ENCODE data around the gene NEURL2. TPM values are rescaled to one million over a fixed set of nuclear protein-coding genes. Genes with fewer than 3 reads are reported as not detected.

NEURL2 gene
- polyA plus RNA-seq, 1 donor = 15.6 TPM

DNA sequence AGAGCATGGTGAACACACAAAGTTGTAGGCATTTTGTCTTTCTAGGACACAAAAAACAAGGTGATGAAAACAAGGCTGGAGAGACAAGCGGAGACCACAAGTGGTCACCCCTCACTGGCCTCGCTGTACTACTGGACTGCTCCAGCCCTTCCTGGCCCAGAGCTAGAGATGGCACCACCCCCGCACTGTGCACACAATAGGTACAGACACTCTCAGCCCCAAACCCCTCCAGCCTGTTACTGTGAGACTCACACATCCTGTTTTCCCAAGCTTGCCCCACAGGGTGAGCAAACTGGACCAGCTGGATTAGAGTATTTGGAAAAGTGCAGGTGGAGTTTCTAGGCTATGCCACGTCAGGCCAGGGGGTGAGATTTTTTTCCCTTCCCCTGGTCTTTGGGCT, 18.4 kb downstream of the NEURL2 start:
- Histone ChIP-seq H3K9me3 (ENCODE audit: control insufficient read depth, low read depth, low read length) (no peaks in the 10 kb centered on the region), H3K4me1 (ENCODE audit: control insufficient read depth, insufficient read depth, low read length) (peaks cover 3% of the 10 kb centered on the region), H3K4me3 (ENCODE audit: low read length) (no peak overlapping the region), H3K36me3 (ENCODE audit: control insufficient read depth, insufficient read depth, low read length) (peaks cover 18% of the 10 kb centered on the region), H3K27me3 (ENCODE audit: control insufficient read depth, insufficient read depth, low read length) (no peaks in the 10 kb centered on the region), H3K27ac (ENCODE audit: low read length) (no peak overlapping the region)
- no CpG with 5 or more reads among the region's 4 CpGs for WGBS (ENCODE audit: insufficient coverage, low lambda C conversion rate)
- DNase-seq = no peak

DNA sequence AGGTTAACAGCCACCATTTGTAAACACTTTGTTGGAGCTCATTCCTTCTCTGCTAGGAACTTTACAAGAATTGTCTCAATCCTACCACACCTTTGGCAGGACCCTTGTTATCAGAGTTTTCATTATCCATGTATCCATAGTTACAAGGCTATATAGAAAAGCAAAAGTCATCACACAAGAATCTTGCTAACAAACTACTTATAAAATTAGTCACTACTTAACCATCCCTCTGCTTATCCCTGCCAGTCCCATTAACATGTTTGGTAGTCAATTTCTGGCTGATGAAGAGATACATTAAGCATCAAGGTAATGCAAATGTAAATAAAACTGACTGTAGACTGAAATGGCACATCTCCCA, 23.2 kb downstream of the NEURL2 start:
- Histone ChIP-seq H3K9me3 (ENCODE audit: control insufficient read depth, low read depth, low read length) (no peaks in the 10 kb centered on the region), H3K27ac (ENCODE audit: low read length) (peak overlapping the region; percentile 45), H3K4me1 (ENCODE audit: control insufficient read depth, insufficient read depth, low read length) (peaks cover 15% of the 10 kb centered on the region), H3K36me3 (ENCODE audit: control insufficient read depth, insufficient read depth, low read length) (peaks cover 5% of the 10 kb centered on the region), H3K4me3 (ENCODE audit: low read length) (no peak overlapping the region), H3K27me3 (ENCODE audit: control insufficient read depth, insufficient read depth, low read length) (no peaks in the 10 kb centered on the region)
- no peak for DNase-seq

DNA sequence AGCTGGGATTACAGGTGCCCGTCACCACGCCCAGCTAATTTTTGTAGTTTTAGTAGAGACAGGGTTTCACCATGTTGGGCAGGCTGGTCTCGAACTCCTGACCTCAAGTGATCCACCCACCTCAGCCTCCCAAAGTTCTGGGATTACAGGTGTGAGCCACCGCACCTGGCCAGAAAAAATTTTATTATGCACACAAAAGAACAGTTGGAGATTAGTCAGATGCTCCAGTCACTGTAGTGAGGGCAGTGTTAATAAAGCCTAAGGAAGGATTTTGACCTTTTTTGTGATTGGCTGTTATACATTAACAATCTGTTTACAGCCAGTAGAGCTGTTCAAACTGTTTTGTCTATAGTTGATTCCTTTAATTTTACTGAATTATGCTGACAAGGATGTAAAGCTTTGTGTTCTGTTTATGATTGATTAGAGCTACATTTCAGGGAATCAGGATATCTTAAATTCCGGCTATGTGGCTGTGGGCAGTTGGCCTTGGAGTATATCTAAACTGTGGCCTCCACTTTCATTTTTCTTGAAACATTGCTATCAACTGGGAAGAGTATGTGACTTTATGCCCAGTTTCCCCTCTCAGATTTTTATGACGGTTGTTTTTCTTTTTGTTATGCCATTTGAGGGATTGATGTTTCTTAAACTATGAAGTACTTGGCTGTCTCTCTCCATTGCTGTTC, 23.7 kb downstream of the NEURL2 start:
- peak in 1 of 2 donors; percentile 53 for DNase-seq
- Histone ChIP-seq H3K27me3 (ENCODE audit: control insufficient read depth, insufficient read depth, low read length) (no peaks in the 10 kb centered on the region), H3K27ac (ENCODE audit: low read length) (peak overlapping the region; percentile 45), H3K4me1 (ENCODE audit: control insufficient read depth, insufficient read depth, low read length) (peaks cover 15% of the 10 kb centered on the region), H3K4me3 (ENCODE audit: low read length) (no peak overlapping the region), H3K9me3 (ENCODE audit: control insufficient read depth, low read depth, low read length) (no peaks in the 10 kb centered on the region), H3K36me3 (ENCODE audit: control insufficient read depth, insufficient read depth, low read length) (peaks cover under 1% of the 10 kb centered on the region)
- WGBS (ENCODE audit: insufficient coverage, low lambda C conversion rate) = 40% methylated on average over 1 of the region's 6 CpGs

DNA sequence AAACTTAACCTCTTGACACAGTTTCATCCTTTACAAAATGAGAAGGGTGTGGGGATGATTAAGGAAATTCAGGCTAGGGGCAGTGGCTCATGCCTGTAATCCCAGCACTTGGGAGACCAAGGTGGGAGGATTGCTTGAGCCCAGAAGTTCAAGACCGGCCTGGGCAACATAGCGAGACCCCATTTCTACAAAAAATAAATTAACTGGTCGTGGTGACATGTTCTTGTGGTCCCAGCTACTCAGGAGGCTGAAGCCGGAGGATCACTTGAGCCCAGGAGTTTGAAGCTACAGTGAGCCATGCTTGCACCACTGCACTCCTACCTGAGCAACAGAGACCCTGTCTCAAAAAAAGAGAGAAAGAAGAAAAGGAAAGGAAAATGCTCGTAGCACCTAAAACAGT, 24.6 kb downstream of the NEURL2 start:
- DNase-seq = no peak
- Histone ChIP-seq H3K27me3 (ENCODE audit: control insufficient read depth, insufficient read depth, low read length) (no peaks in the 10 kb centered on the region), H3K4me3 (ENCODE audit: low read length) (no peak overlapping the region), H3K36me3 (ENCODE audit: control insufficient read depth, insufficient read depth, low read length) (no peaks in the 10 kb centered on the region), H3K4me1 (ENCODE audit: control insufficient read depth, insufficient read depth, low read length) (peaks cover 16% of the 10 kb centered on the region), H3K27ac (ENCODE audit: low read length) (no peak overlapping the region), H3K9me3 (ENCODE audit: control insufficient read depth, low read depth, low read length) (no peaks in the 10 kb centered on the region)
- WGBS (ENCODE audit: insufficient coverage, low lambda C conversion rate) = 100% methylated on average over 3 of the region's 5 CpGs

DNA sequence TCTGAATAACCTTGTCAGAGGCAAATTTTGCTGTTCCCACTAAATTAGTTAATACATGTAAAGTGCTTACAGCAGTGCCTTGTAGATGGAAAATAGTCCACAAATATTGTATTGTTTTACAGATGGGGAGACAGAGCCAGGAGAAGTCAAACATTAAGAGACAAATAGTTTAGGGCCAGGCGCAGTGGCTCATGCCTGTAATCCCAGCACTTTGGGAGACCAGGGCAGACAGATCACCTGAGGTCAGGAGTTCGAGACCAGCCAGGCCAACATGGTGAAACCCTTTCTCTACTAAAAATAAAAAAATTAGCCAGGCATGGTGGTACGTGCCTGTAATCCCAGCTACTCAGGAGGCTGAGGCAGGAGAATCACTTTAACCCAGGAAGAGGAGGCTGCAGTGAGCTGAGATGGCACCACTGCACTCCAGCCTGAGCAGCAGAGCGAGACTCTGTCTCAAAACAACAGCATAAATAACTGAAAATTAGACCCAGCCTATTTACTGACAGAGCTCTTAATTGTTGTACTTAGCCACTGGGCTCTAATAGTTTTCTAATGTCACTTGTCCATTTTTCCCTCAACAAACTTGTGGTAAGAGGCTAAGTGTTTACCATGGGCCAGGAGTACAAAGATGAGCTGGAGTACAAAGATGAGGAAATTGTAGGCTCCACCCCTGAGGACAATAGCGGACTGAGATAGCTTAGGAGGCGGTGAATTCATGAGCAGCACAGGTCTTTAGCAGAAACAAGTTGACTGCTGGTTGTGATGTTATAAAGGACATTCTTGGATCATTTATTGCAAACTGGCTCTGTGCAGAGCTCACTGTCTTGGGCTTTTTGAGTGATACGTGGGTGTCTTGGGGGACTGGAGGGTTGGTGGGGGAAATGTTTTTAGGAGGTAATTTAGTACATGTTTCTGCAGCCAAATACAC, 27.2 kb downstream of the NEURL2 start:
- Histone ChIP-seq H3K36me3 (ENCODE audit: control insufficient read depth, insufficient read depth, low read length) (no peaks in the 10 kb centered on the region), H3K4me1 (ENCODE audit: control insufficient read depth, insufficient read depth, low read length) (peaks cover 25% of the 10 kb centered on the region), H3K9me3 (ENCODE audit: control insufficient read depth, low read depth, low read length) (no peaks in the 10 kb centered on the region), H3K27me3 (ENCODE audit: control insufficient read depth, insufficient read depth, low read length) (no peaks in the 10 kb centered on the region), H3K4me3 (ENCODE audit: low read length) (no peak overlapping the region), H3K27ac (ENCODE audit: low read length) (peak overlapping the region; percentile 57)
- peak; percentile 63 to 81 for DNase-seq
- WGBS (ENCODE audit: insufficient coverage, low lambda C conversion rate) = no CpG with 5 or more reads among the region's 7 CpGs

DNA sequence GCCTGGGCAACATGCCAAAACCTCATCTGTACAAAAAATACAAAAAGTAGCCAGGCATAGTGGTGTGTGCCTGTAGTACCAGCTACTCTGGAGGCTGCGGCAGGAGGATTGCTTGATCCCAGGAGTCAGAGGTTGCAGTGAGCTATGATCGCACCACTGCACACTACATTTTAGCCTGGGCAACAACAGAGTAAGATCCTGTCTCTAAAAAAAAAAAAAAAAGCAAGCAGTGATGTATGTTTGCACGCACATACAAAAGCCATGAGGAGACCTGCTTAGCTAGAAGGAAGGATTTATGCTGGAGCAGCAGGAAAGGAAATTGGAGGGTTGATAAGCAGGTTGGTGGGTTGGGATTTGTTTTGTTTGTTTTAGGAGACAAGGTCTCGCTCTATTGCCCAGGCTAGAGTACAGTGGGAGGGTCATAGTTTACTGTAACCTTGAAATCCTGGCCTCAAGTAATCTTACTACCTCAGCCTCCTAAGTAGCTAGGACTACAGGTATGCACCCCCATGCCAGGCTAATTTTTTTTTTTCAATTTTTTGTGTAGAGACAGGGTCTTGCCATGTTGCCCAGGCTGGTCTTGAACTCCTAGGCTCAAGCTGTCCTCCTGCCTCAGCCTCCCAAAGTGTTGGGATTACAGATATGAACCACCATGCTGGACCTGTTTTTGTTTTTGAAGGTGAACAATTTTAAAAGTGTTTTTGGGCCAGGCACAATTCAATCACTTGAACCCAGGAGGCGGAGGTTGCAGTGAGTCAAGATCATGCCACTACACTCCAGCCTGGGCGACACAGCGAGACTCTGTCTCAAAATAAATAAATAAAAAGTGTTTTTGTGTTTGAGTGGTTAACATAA, 29.6 kb downstream of the NEURL2 start:
- H3K4me1 ChIP-seq (ENCODE audit: control insufficient read depth, insufficient read depth, low read length) = peaks cover 29% of the 10 kb centered on the region
- 71% methylated on average over 3 of the region's 7 CpGs for WGBS (ENCODE audit: insufficient coverage, low lambda C conversion rate)
- H3K27ac ChIP-seq (ENCODE audit: low read length) = no peak overlapping the region
- no peaks in the 10 kb centered on the region for H3K27me3 ChIP-seq (ENCODE audit: control insufficient read depth, insufficient read depth, low read length)
- DNase-seq = peak in 1 of 2 donors; percentile 46
- no peak overlapping the region for H3K4me3 ChIP-seq (ENCODE audit: low read length)
- no peaks in the 10 kb centered on the region for H3K9me3 ChIP-seq (ENCODE audit: control insufficient read depth, low read depth, low read length)
- no peaks in the 10 kb centered on the region for H3K36me3 ChIP-seq (ENCODE audit: control insufficient read depth, insufficient read depth, low read length)

DNA sequence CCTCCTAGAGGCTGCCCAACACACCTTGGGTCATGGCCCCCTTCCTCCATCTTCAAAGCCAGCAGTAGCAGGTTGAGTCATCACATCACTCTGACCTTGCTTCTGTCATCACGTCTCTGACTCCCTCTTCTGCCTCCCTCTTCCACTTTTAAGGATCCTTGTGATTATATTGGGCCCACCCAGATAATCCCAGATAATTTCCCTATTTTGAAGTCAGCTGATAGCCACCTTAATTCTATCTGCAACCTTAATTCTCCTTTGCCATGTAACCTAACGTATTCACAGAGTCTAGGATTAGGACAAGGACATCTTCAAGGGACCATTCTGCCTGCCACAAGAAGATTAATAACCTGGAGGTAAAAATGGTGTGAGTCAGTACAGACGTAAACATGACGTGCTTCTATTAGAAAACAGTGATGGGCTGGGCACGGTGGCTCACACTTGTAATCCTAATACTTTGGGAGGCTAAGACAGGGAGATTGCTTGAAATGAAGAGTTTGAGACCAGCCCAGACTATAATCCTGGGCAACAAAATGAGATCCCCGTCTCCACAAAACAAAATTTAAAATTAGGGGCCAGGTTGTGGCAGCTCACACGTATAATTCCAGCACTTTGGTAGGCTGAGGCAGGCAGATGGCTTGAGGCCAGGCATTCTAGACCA, 30.3 kb downstream of the NEURL2 start:
- DNase-seq = no peak
- Histone ChIP-seq H3K4me1 (ENCODE audit: control insufficient read depth, insufficient read depth, low read length) (peaks cover 37% of the 10 kb centered on the region), H3K27me3 (ENCODE audit: control insufficient read depth, insufficient read depth, low read length) (no peaks in the 10 kb centered on the region), H3K27ac (ENCODE audit: low read length) (no peak overlapping the region), H3K36me3 (ENCODE audit: control insufficient read depth, insufficient read depth, low read length) (no peaks in the 10 kb centered on the region), H3K4me3 (ENCODE audit: low read length) (no peak overlapping the region), H3K9me3 (ENCODE audit: control insufficient read depth, low read depth, low read length) (no peaks in the 10 kb centered on the region)
- no CpG with 5 or more reads among the region's 7 CpGs for WGBS (ENCODE audit: insufficient coverage, low lambda C conversion rate)

DNA sequence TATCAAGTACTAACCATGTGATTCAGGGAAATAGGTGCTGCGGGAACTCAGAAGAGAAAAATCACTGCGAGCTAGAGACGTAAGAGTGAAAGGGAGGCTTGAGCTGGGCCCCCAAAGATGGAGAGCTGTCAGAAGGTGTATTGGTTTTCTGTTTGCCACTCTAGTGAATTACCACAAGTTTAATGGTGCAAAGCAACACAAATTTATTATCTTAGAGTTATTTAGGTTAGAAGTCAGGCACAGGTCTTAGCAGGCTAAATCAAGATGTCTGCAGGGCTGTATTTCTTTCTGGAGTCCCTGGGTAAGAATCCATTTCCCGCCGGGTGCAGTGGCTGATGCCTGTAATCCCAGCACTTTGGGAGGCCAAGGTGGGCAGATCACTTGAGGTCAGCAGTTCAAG, 31.1 kb downstream of the NEURL2 start:
- no peak overlapping the region for H3K27ac ChIP-seq (ENCODE audit: low read length)
- peaks cover 38% of the 10 kb centered on the region for H3K4me1 ChIP-seq (ENCODE audit: control insufficient read depth, insufficient read depth, low read length)
- H3K4me3 ChIP-seq (ENCODE audit: low read length) = no peak overlapping the region
- H3K27me3 ChIP-seq (ENCODE audit: control insufficient read depth, insufficient read depth, low read length) = no peaks in the 10 kb centered on the region
- no peak for DNase-seq
- H3K9me3 ChIP-seq (ENCODE audit: control insufficient read depth, low read depth, low read length) = no peaks in the 10 kb centered on the region
- H3K36me3 ChIP-seq (ENCODE audit: control insufficient read depth, insufficient read depth, low read length) = peaks cover 3% of the 10 kb centered on the region
- WGBS (ENCODE audit: insufficient coverage, low lambda C conversion rate) = no CpG with 5 or more reads among the region's 5 CpGs

DNA sequence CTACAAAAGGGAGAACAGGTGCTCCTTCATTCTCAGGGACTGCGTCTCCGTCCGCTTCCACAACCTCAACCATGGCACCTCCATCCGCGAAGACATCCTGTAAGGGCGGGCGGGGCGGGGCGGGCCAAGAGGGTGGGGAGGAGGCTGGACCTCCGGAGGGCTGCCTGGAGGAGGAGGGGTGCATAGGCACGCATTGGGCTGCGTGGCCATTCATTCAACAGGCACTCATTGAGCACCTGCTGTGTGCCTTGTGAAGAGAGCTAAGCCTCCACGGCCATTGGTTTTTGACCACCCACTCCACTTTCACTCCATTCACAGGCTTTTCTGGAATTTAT, 33.2 kb downstream of the NEURL2 start:
- Histone ChIP-seq H3K36me3 (ENCODE audit: control insufficient read depth, insufficient read depth, low read length) (peaks cover 15% of the 10 kb centered on the region), H3K9me3 (ENCODE audit: control insufficient read depth, low read depth, low read length) (no peaks in the 10 kb centered on the region), H3K4me3 (ENCODE audit: low read length) (peak overlapping the region; percentile 78), H3K4me1 (ENCODE audit: control insufficient read depth, insufficient read depth, low read length) (peaks cover 28% of the 10 kb centered on the region), H3K27ac (ENCODE audit: low read length) (peak overlapping the region; percentile 83), H3K27me3 (ENCODE audit: control insufficient read depth, insufficient read depth, low read length) (no peaks in the 10 kb centered on the region)
- DNase-seq = no peak
- no CpG with 5 or more reads among the region's 13 CpGs for WGBS (ENCODE audit: insufficient coverage, low lambda C conversion rate)

Measured in large intestine (tissue), 3 donors.